A673 (cell line): ENCODE data around the gene COL11A2.

Experiments
- CTCF ChIP-seq: fragments of 300-800, 200-600 bp; sonication (generic); conservative IDR thresholded peaks from 2 replicates; pipeline ENCODE4 v1.5.1; 2017; ENCODE audit warnings: low read depth, mild to moderate bottlenecking, antibody characterized with exemption, low read length, moderate library complexity, mixed read lengths
- EZH2 ChIP-seq: fragments of 200-600 bp; sonication (generic); IDR thresholded peaks from 2 replicates; pipeline ENCODE4 v1.6.1; 2017; ENCODE audit warnings: borderline replicate concordance, low read depth, mild to moderate bottlenecking, mixed read lengths, antibody characterized with exemption, low read length; ENCODE audit not compliant: poor library complexity, severe bottlenecking

DNA sequence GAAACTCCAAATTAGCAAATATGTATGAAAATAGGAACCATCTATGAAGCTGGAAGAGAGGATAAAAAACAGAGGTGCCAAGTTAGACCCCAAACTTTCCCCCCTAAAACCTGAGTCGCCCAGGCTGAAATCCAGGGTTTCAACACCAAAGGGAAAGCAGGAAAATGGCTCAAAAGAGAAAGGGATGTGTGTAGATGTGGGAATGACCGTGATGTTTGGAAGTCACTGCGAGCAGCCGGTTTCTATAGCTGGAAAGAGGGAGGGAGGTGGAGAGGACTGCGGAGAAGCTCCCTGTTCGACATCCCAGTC is 20.5 kb upstream of the COL11A2 start:
- TF ChIP-seq CTCF (no peak), EZH2 (no peak)
